ENCODE results near the gene SEC14L5. TPM values are rescaled to one million over a fixed set of nuclear protein-coding genes. Genes with fewer than 3 reads are reported as not detected.
"Not testable (repeated sequence)": the region's sequence is repeated elsewhere in the genome, so short reads cannot be mapped to it uniquely, and the experiment has no call there.

Gene SEC14L5
- total RNA-seq, 4 donors from 2014 or later, result 0.32 to 6.2 (median 0.53) TPM

GRCh38 chr16:5042574-5043171, 84.5 kb downstream of the SEC14L5 start:
- WGBS, 2 donors (ENCODE audit: low coverage in 1 of 2), result 20 to 79% methylated on average over 1 to 14 of the region's 14 CpGs
- Histone ChIP-seq H3K36me3 (no peaks in the 10 kb centered on the region), H3K27me3 (no peaks in the 10 kb centered on the region), H3K9me3 (no peaks in the 10 kb centered on the region), H3K27ac (no peak overlapping the region), H3K4me3 (no peak overlapping the region), H3K4me1 (no peaks in the 10 kb centered on the region)
- TF ChIP-seq POLR2A (IDR thresholded peaks at IDR 0.05), result no peak
- no peak for TF ChIP-seq EP300 (IDR thresholded peaks at IDR 0.05; ENCODE audit: low read depth)
- TF ChIP-seq CTCF (IDR thresholded peaks at IDR 0.05), result no peak
- TF ChIP-seq POLR2AphosphoS5 (IDR thresholded peaks at IDR 0.05), result no peak
- intact Hi-C loops (cut with DNase I; ENCODE audit: low total_unique reads) (loop anchor here (5.0 kb wide), 1 partner anchor 295 kb away; no protein-coding TSS in a partner anchor), in situ Hi-C loops (cut with MboI; ENCODE audit: low pct_ligation_motif_present in 1 of 4, low pct_unique_long_range_greater_than_20kb in 1 of 4, low sequenced_read_pairs in 3 of 4) (no loop called here)
- no peak for DNase-seq

- H3K27ac ChIP-seq, result no peak overlapping the region
- no peaks in the 10 kb centered on the region for H3K27me3 ChIP-seq
- H3K4me3 ChIP-seq, result no peak overlapping the region
- no peaks in the 10 kb centered on the region for H3K4me1 ChIP-seq
- no peaks in the 10 kb centered on the region for H3K36me3 ChIP-seq
- 92 to 93% methylated on average over 2 to 8 of the region's 8 CpGs for WGBS, 2 donors (ENCODE audit: low coverage in 1 of 2)
- TF ChIP-seq POLR2AphosphoS5 (IDR thresholded peaks at IDR 0.05) (no peak), CTCF (IDR thresholded peaks at IDR 0.05) (no peak)
- in situ Hi-C loops (cut with MboI; ENCODE audit: low pct_ligation_motif_present in 1 of 4, low pct_unique_long_range_greater_than_20kb in 1 of 4, low sequenced_read_pairs in 3 of 4) (no loop called here), intact Hi-C loops (cut with DNase I; ENCODE audit: low total_unique reads) (loop anchor here (5.0 kb wide), 1 partner anchor 297 kb away; no protein-coding TSS in a partner anchor)
- no peaks in the 10 kb centered on the region for H3K9me3 ChIP-seq
- DNase-seq, result no peak
These were observed 85.9 kb downstream of the SEC14L5 start for GRCh38 chr16:5044011-5044540.

GRCh38 chr16:5044581-5044980, 86.5 kb downstream of the SEC14L5 start:
- WGBS, 2 donors (ENCODE audit: low coverage in 1 of 2), result 92 to 95% methylated on average over 2 to 11 of the region's 11 CpGs

GRCh38 chr16:5045499-5046115, 87.5 kb downstream of the SEC14L5 start:
- intact Hi-C loops (cut with DNase I; ENCODE audit: low total_unique reads), result no loop called here
- H3K27me3 ChIP-seq, result no peaks in the 10 kb centered on the region
- 80 to 90% methylated on average over 1 to 10 of the region's 10 CpGs for WGBS, 2 donors (ENCODE audit: low coverage in 1 of 2)
- H3K36me3 ChIP-seq, result no peaks in the 10 kb centered on the region
- H3K9me3 ChIP-seq, result no peaks in the 10 kb centered on the region
- no peak for TF ChIP-seq POLR2A (IDR thresholded peaks at IDR 0.05)
- TF ChIP-seq POLR2AphosphoS5 (IDR thresholded peaks at IDR 0.05), result no peak
- TF ChIP-seq CTCF (IDR thresholded peaks at IDR 0.05), result no peak
- no peak for TF ChIP-seq EP300 (IDR thresholded peaks at IDR 0.05; ENCODE audit: low read depth)
- H3K4me3 ChIP-seq, result no peak overlapping the region
- H3K27ac ChIP-seq, result no peak overlapping the region
- in situ Hi-C loops (cut with MboI; ENCODE audit: low pct_ligation_motif_present in 1 of 4, low pct_unique_long_range_greater_than_20kb in 1 of 4, low sequenced_read_pairs in 3 of 4), result no loop called here
- H3K4me1 ChIP-seq, result no peaks in the 10 kb centered on the region
- DNase-seq, result no peak

More at GRCh38 chr16:5044581-5044980, 86.5 kb downstream of the SEC14L5 start:
- intact Hi-C loops (cut with DNase I; ENCODE audit: low total_unique reads), result loop anchor here (5.0 kb wide), 1 partner anchor 297 kb away; no protein-coding TSS in a partner anchor
- in situ Hi-C loops (cut with MboI; ENCODE audit: low pct_ligation_motif_present in 1 of 4, low pct_unique_long_range_greater_than_20kb in 1 of 4, low sequenced_read_pairs in 3 of 4); H3K9me3 ChIP-seq; H3K4me3 ChIP-seq; H3K36me3 ChIP-seq; DNase-seq; H3K27ac ChIP-seq; H3K27me3 ChIP-seq; H3K4me1 ChIP-seq: not testable (repeated sequence)
